Smooth muscle cell of the brain vasculature (primary cell): ENCODE results near the gene TRABD2B.
A peak's percentile ranks its signal among the peaks of the same experiment; 100 is the strongest.

Source experiments
- DNase-seq: peaks from one replicate; pipeline ENCODE4 v3.0.0-alpha.2; 2012; ENCODE audit warnings: low read depth, low spot score

Gene TRABD2B

GRCh38 chr1:47830021-47830420, 167.2 kb downstream of the TRABD2B start:
- no peak for DNase-seq

GRCh38 chr1:47828978-47829377, 168.2 kb downstream of the TRABD2B start:
- DNase-seq = no peak

GRCh38 chr1:47827109-47827508, 170.1 kb downstream of the TRABD2B start:
- DNase-seq = no peak

- DNase-seq = no peak
Observed at GRCh38 chr1:47824716-47825115, 172.5 kb downstream of the TRABD2B start.

GRCh38 chr1:47824297-47824696, 172.9 kb downstream of the TRABD2B start:
- DNase-seq = no peak

- DNase-seq = no peak
Observed at GRCh38 chr1:47823040-47823808, 174.0 kb downstream of the TRABD2B start.

GRCh38 chr1:47821760-47822159, 175.4 kb downstream of the TRABD2B start:
- DNase-seq = no peak

- no peak for DNase-seq
Observed at GRCh38 chr1:47819574-47819888, 177.7 kb downstream of the TRABD2B start.

- no peak for DNase-seq
Observed at GRCh38 chr1:47818682-47819573, 178.3 kb downstream of the TRABD2B start.

- no peak for DNase-seq
Observed at GRCh38 chr1:47817861-47818260, 179.3 kb downstream of the TRABD2B start.

GRCh38 chr1:47816325-47817071, 180.7 kb downstream of the TRABD2B start:
- no peak for DNase-seq

GRCh38 chr1:47814612-47815395, 182.4 kb downstream of the TRABD2B start:
- no peak for DNase-seq

GRCh38 chr1:47813970-47814369, 183.2 kb downstream of the TRABD2B start:
- DNase-seq = no peak

- DNase-seq = no peak
Observed at GRCh38 chr1:47812904-47813514, 184.2 kb downstream of the TRABD2B start.

GRCh38 chr1:47810964-47811682, 186.1 kb downstream of the TRABD2B start:
- DNase-seq = no peak

- DNase-seq = peak; percentile 78
Observed at GRCh38 chr1:47809301-47810084, 187.7 kb downstream of the TRABD2B start.

GRCh38 chr1:47808612-47809011, 188.6 kb downstream of the TRABD2B start:
- no peak for DNase-seq

GRCh38 chr1:47805921-47806361, 191.2 kb downstream of the TRABD2B start:
- DNase-seq = no peak

- DNase-seq = no peak
Observed at GRCh38 chr1:47805018-47805417, 192.2 kb downstream of the TRABD2B start.
